Spleen (tissue), 11 donors: ENCODE results near the gene TIMM10. TPM values are rescaled to one million over a fixed set of nuclear protein-coding genes. Genes with fewer than 3 reads are reported as not detected.
A peak's percentile ranks its signal among the peaks of the same experiment; 100 is the strongest.

Experiments used
- DNase-seq: peaks from one replicate; pipeline ENCODE4 v3.0.0-alpha.2; 2020
- H3K27ac ChIP-seq, 8 donors: fragments of 200-600 bp; sonication (generic) in 7 of 8; 1 replicate in 4 of 8; 2 replicates in 4 of 8; pipeline versions ENCODE4 v1.5.0 to v1.8.0; 2016 to 2021; ENCODE audit warnings: inconsistent platforms in 4 of 8, mild to moderate bottlenecking in 4 of 8, moderate library complexity in 1 of 8
- H3K27me3 ChIP-seq, 7 donors: fragments of 200-600 bp; sonication (generic) in 6 of 7; replicated peaks in 1 of 7; 1 replicate in 4 of 7; 2 replicates in 3 of 7; pipeline versions ENCODE4 v1.5.0 to v1.8.0; 2016 to 2021; ENCODE audit warnings: inconsistent platforms in 3 of 7, mild to moderate bottlenecking in 1 of 7
- H3K36me3 ChIP-seq, 6 donors: fragments of 200-600 bp; sonication (generic) in 5 of 6; 1 replicate in 4 of 6; 2 replicates in 2 of 6; pipeline versions ENCODE4 v1.5.0 to v1.8.0; 2016 to 2021; ENCODE audit warnings: inconsistent platforms in 2 of 6
- H3K4me1 ChIP-seq, 6 donors: fragments of 200-600 bp; sonication (generic) in 5 of 6; 1 replicate in 3 of 6; 2 replicates in 3 of 6; pipeline versions ENCODE4 v1.5.0 to v1.8.0; 2016 to 2021; ENCODE audit warnings: inconsistent platforms in 3 of 6
- H3K4me3 ChIP-seq, 8 donors: fragments of 200-600 bp; sonication (generic) in 7 of 8; 1 replicate in 4 of 8; 2 replicates in 4 of 8; pipeline versions ENCODE4 v1.5.0 to v1.8.0; 2016 to 2021; ENCODE audit warnings: inconsistent platforms in 4 of 8, mild to moderate bottlenecking in 4 of 8, moderate library complexity in 2 of 8
- H3K9me3 ChIP-seq, 8 donors: fragments of 200-600 bp; sonication (generic) in 7 of 8; 1 replicate in 4 of 8; 2 replicates in 4 of 8; pipeline versions ENCODE4 v1.5.0 to v1.8.0; 2016 to 2021; ENCODE audit warnings: inconsistent platforms in 4 of 8
- POLR2A ChIP-seq, 3 donors: fragments of 450-650 bp; IDR thresholded peaks; one replicate each; pipeline ENCODE4 v1.5.1; 2017; ENCODE audit warnings: antibody characterized with exemption in 3 of 3, mild to moderate bottlenecking in 1 of 3
- POLR2AphosphoS5 ChIP-seq, 3 donors: sonication (generic); formaldehyde crosslinking; IDR thresholded peaks; one replicate each; pipeline ENCODE4 v1.5.1; 2017; ENCODE audit warnings: antibody characterized with exemption in 3 of 3
- WGBS, 5 donors: extraction: QIAGEN DNeasy Blood & Tissue Kit in 3 of 5; methylation state at CpG; one replicate each; pipeline versions ENCODE4 v1.1.5 to v1.1.7; 2013 to 2018; 5-methylcytosine and 5-hydroxymethylcytosine counted together
- intact Hi-C: fragments of 100-400 bp; cut with DNase I; formaldehyde crosslinking; loops from one replicate; pipeline ENCODE4 v1.15.0; 2023; ENCODE audit warnings: low total_unique reads
- polyA plus RNA-seq, 3 donors: library from polyadenylated mRNA; stranded (reverse); fragments of 200-250 nt; gene quantifications; one replicate each; pipeline ENCODE4 v1.2.1, GENCODE V29; 2013
- total RNA-seq, 7 donors: library from RNA; depleted of rRNA in 3 of 7; stranded (reverse); fragments of >200 nt in 3 of 7; fragmentation: NEBNext Ultra II Directional in 4 of 7; extraction: Animal tissue kit (Norgen Biotek cat#: 25700) in 4 of 7; gene quantifications; one replicate each; pipeline versions ENCODE4 v1.1.0 to v1.2.1, GENCODE V29; 2016 to 2021
- TF ChIP-seq, protein P1 (sequence below), 11 experiments: fragments of 200-600 bp in 7 of 11; fragments of 450-650 bp in 4 of 11; sonication (generic) in 4 of 11; IDR thresholded peaks in 8 of 11; conservative IDR thresholded peaks in 3 of 11; 1 replicate in 7 of 11; 2 replicates in 4 of 11; pipeline versions ENCODE4 v1.4.0 to v1.8.0; 2016 to 2021; ENCODE audit warnings: antibody characterized with exemption in 11 of 11, inconsistent platforms in 4 of 11, mild to moderate bottlenecking in 1 of 11
- donor health status: healthy with polysubstance abuse.
- donor health status: DM: no; HTN: no; CAD: no; lungs with moderate emphysema.
- donor health status: DM: no; HTN: no; CAD: no.
- donor health status: Bipolar disorder and iron deficiency.
- donor health status: healthy.
- donor health status: DM: no; HTN: no; CAD: no.
- donor health status: DM: yes; HTN: yes; CAD: no.

The TIMM10 gene
- total and polyA plus RNA-seq, 10 donors, result 28.1 to 58.7 (median 39.8) TPM

DNA sequence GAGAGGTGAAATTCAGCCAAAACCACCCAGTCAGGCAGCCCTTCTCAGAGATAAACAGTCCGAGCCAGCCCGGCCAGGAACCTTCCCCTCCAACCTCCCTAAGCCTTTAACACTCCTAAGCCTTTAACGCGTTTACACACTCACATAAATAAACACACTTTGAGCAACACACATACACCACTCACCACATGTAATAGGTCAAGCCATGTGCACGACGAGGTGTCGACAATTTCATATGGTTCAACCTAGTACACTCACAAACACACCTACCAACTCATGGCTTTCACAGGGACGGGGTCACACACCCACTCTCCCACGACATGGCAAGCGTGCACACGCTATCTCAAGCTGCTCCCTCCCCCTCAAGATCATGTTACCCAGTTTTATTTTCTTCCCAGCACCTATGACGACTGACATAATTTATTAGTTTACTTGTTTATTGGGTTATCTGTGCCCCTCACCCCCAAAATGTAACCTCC is 30.5 kb downstream of the TIMM10 start:
- Histone ChIP-seq H3K4me1 (peaks cover 3 to 26% (median 17%) of the 10 kb centered on the region in 6 donors), H3K36me3 (peaks cover 0 to 50% (median 0%) of the 10 kb centered on the region in 6 donors), H3K27ac (peak overlapping the region in 6 of 8 donors; percentile 48 to 80 (median 75)), H3K27me3 (no peaks in the 10 kb centered on the region), H3K4me3 (peak overlapping the region in 5 of 8 donors; percentile 6 to 56 (median 15)), H3K9me3 (no peaks in the 10 kb centered on the region)
- intact Hi-C loops, result no loop called here
- 50 to 72% (median 61%) methylated on average over 12 of the region's 12 CpGs for WGBS, 5 donors
- TF ChIP-seq, protein P1, sequence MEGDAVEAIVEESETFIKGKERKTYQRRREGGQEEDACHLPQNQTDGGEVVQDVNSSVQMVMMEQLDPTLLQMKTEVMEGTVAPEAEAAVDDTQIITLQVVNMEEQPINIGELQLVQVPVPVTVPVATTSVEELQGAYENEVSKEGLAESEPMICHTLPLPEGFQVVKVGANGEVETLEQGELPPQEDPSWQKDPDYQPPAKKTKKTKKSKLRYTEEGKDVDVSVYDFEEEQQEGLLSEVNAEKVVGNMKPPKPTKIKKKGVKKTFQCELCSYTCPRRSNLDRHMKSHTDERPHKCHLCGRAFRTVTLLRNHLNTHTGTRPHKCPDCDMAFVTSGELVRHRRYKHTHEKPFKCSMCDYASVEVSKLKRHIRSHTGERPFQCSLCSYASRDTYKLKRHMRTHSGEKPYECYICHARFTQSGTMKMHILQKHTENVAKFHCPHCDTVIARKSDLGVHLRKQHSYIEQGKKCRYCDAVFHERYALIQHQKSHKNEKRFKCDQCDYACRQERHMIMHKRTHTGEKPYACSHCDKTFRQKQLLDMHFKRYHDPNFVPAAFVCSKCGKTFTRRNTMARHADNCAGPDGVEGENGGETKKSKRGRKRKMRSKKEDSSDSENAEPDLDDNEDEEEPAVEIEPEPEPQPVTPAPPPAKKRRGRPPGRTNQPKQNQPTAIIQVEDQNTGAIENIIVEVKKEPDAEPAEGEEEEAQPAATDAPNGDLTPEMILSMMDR (IDR thresholded peaks at IDR 0.05 in 8 of 11, conservative IDR thresholded peaks at IDR 0.05 in 3 of 11), result peak in 1 of 11 experiments; percentile 0
- TF ChIP-seq POLR2A (IDR thresholded peaks at IDR 0.05), result no peak
- DNase-seq, result no peak

- no peak for TF ChIP-seq POLR2A (IDR thresholded peaks at IDR 0.05)
- peak; percentile 55 to 87 (median 83) for TF ChIP-seq POLR2AphosphoS5 (IDR thresholded peaks at IDR 0.05)
- TF ChIP-seq, protein P1 (IDR thresholded peaks at IDR 0.05 in 8 of 11, conservative IDR thresholded peaks at IDR 0.05 in 3 of 11), result peak in 3 of 11 experiments; percentile 9 to 44 (median 43)
- Histone ChIP-seq H3K27me3 (no peaks in the 10 kb centered on the region), H3K27ac (peak overlapping the region in 6 of 8 donors; percentile 48 to 80 (median 75)), H3K4me3 (peak overlapping the region in 5 of 8 donors; percentile 6 to 56 (median 15)), H3K36me3 (peaks cover 0 to 45% (median 0%) of the 10 kb centered on the region in 6 donors), H3K4me1 (peaks cover 3 to 26% (median 17%) of the 10 kb centered on the region in 6 donors), H3K9me3 (no peaks in the 10 kb centered on the region)
- 21 to 33% (median 29%) methylated on average over 33 to 35 of the region's 35 CpGs for WGBS, 5 donors
- intact Hi-C loops, result no loop called here
- DNase-seq, result peak; percentile 95
These were observed 31.1 kb downstream of the TIMM10 start for GRCh38 chr11:57499413-57499982.

- intact Hi-C loops, result no loop called here
- WGBS, 5 donors, result 75 to 88% (median 81%) methylated on average over 6 of the region's 6 CpGs
- no peak overlapping the region for H3K4me3 ChIP-seq
- no peak for DNase-seq
- no peaks in the 10 kb centered on the region for H3K27me3 ChIP-seq
- H3K27ac ChIP-seq, result peak overlapping the region in 5 of 8 donors; percentile 55 to 80 (median 76)
- peaks cover 0 to 45% (median 0%) of the 10 kb centered on the region in 6 donors for H3K36me3 ChIP-seq
- H3K4me1 ChIP-seq, result peaks cover 3 to 29% (median 20%) of the 10 kb centered on the region in 6 donors
- TF ChIP-seq, protein P1 (IDR thresholded peaks at IDR 0.05 in 8 of 11, conservative IDR thresholded peaks at IDR 0.05 in 3 of 11), result no peak
- peak in 1 of 3 donors; percentile 64 for TF ChIP-seq POLR2AphosphoS5 (IDR thresholded peaks at IDR 0.05)
- no peaks in the 10 kb centered on the region for H3K9me3 ChIP-seq
These were observed 32.0 kb downstream of the TIMM10 start for GRCh38 chr11:57498540-57498939.
